Fibroblast of the aortic adventitia (primary cell): ENCODE data around the gene LHFPL2. TPM values are rescaled to one million over a fixed set of nuclear protein-coding genes. Genes with fewer than 3 reads are reported as not detected.
A peak's percentile ranks its signal among the peaks of the same experiment; 100 is the strongest.

Experiments used
- DNase-seq: peaks from one replicate; pipeline ENCODE4 v3.0.0-alpha.2; 2010; ENCODE audit warnings: low read depth
- H3K4me3 ChIP-seq: 2 replicates; pipeline ENCODE4 v1.5.1; 2011; ENCODE audit warnings: low read depth, mild to moderate bottlenecking, control low read depth, low read length, moderate library complexity
- total RNA-seq: library from RNA; depleted of rRNA; stranded (reverse); fragments of >200 nt; gene quantifications from 2 replicates; pipeline ENCODE4 v1.2.3, GENCODE V29; 2012; ENCODE audit warnings: low replicate concordance
- TF ChIP-seq, protein P1 (sequence below): IDR thresholded peaks from 2 replicates; pipeline ENCODE4 v1.5.1; 2011; ENCODE audit warnings: mild to moderate bottlenecking, low read length, control low read depth, inconsistent platforms; ENCODE audit not compliant: insufficient read depth

The LHFPL2 gene
- total RNA-seq, 1 donor, result 81.2 TPM

DNA sequence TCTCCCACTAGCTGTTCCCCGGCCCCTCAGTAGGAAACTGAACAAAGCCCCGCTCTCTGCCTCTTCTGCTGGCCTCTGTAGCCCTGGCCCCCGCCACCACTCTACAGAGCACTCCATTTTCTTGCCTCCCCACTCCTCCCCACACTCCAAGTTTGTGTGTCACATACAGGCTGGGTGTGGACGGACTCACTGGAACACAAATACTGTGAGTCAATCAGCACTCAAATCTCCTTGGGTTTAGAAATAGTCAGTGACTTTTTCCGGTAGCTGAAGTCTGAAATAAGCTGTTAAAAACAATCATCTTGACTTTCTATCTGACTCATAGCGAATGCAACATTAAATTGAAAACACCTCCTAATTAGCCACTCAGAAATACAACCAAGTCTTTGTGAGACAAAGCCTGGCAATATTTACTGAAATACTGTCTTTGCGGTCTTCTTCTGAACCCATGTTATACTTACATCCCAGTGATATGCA, 122.5 kb downstream of the LHFPL2 start:
- DNase-seq, result peak; percentile 72
- no peak overlapping the region for H3K4me3 ChIP-seq
- TF ChIP-seq, protein P1, sequence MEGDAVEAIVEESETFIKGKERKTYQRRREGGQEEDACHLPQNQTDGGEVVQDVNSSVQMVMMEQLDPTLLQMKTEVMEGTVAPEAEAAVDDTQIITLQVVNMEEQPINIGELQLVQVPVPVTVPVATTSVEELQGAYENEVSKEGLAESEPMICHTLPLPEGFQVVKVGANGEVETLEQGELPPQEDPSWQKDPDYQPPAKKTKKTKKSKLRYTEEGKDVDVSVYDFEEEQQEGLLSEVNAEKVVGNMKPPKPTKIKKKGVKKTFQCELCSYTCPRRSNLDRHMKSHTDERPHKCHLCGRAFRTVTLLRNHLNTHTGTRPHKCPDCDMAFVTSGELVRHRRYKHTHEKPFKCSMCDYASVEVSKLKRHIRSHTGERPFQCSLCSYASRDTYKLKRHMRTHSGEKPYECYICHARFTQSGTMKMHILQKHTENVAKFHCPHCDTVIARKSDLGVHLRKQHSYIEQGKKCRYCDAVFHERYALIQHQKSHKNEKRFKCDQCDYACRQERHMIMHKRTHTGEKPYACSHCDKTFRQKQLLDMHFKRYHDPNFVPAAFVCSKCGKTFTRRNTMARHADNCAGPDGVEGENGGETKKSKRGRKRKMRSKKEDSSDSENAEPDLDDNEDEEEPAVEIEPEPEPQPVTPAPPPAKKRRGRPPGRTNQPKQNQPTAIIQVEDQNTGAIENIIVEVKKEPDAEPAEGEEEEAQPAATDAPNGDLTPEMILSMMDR, result no peak

DNA sequence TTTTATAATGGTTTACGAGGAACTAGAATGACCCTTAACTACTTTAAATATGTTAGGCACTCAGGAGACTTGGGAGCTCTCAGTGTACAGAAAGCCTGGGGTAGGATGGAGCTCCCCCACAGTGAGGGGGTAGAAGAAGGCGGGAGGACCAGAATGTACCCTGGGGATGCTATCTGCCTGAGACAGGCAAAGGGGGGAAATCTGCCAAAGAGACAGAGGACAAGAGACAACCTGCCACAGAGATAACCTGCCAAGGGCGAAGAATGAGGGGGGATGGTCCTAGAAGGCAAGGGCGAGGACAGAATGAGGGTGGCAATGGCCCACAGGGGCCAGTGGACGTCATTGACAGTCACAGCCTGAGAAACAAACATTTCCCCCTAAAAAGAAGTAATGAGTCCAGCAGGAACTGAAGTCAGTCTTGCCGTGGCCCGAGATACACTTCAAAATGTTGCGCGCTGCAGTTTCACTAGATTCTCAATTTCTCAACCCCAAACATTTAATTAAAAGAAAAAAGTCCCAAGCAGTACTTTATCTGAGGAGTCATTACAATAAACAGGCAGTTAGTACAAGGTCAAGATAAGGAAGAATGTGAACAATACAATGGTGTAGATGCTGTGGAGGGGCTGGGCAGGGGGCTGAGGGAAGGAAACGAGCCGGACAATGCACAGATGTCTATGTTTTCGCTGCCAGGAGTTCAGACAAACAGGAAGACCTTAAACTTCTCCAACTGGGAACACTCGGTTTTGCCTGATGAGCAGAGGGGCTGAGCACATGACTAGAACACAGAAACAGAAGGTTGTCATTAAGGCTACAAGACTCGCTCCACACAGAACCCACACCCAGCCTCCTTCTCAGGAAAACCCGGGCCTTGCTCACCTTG, 125.0 kb downstream of the LHFPL2 start:
- peak; percentile 25 for DNase-seq
- TF ChIP-seq, protein P1, result no peak
- H3K4me3 ChIP-seq, result no peak overlapping the region

DNA sequence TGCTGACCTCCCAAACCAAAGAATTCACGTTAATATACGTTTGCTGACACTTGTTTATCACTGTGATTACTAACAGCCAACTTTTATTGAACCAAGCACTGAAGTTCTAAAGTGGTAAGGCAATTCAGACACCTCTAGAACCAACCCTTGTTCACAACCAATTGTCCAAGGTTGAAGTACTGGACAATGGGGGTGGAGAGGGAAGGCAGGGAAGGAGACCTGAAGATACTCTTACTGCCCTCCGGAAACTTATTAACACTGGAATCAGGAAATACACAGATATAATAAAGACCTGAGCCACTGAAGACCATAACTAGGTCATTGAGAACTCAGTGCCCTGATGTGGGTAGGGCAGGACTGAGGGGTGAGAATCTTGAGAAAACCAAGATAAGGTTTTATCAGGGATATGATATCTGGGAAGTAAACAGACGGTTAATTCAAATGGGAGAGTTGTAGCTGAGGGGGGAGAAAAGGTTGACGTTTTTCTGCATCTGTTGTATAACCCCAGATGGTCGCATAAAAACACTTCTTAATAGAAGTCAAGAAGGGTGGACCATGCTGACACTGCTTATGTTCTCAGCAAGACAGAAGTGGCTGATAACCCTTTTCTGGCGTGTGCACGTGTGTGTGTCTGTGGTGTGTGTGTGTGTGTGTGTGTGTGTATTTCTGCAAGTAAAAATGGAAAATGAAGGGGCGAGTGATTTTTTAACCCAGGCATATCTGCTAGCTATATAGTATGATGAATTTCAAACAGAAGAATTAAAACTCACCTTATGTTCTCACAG, 125.9 kb downstream of the LHFPL2 start:
- DNase-seq, result no peak
- TF ChIP-seq, protein P1, result no peak
- H3K4me3 ChIP-seq, result no peak overlapping the region

DNA sequence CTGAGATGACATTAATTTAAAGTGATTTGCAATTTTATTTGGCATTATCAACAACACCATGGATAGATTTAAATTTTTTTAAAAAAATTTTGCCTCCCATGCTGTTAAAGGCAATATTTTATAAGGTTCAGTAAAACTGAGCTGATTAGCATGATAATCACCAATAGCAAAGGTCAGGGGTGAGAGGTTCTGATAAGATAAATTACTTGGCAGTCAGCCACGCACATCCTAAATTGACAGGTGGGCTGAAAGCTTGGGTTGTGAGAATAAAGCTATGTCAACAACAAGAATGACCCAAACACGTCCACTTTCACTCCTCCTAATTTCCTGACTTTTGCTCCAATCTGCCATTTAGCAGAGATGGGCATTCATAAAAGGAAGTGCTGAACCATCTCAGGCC, 127.1 kb downstream of the LHFPL2 start:
- TF ChIP-seq, protein P1, result no peak
- H3K4me3 ChIP-seq, result no peak overlapping the region
- DNase-seq, result no peak

DNA sequence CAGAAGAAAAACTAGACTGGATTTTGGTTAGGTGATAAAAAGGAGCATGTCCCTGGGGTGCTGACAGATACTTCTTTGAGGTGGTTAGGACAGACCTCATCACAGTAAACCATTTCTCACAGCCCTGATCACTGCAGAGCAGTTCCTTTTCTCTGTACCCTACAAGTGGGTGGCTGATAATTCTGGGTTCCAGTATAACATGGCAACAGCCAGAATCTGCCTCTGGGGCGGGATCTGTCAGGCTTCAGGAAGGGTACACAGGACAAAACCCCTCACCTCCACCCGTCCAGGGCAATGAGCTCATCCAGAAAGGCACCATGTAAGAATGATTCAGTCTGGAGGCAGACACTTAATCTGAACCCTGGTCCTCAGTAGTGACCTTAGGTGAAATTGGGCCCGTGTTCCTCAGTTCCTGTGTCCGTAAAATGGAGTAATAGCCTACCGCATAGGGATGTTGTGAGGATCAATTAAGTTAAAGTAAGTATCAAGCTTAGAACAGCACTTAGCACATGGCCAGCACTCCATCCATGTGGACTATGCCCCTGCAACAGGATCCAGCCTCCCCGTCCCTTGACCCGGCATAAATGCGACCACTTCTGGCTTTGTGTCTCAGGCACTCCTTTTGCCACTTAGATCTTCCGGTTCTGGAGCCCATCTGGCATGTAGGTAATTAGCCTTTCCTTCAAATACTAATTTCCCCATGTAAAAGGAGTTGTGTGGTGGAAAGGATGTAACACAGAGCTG, 129.2 kb downstream of the LHFPL2 start:
- TF ChIP-seq, protein P1, result no peak
- DNase-seq, result no peak
- no peak overlapping the region for H3K4me3 ChIP-seq
